Measurements from ENCODE around the gene TGFA. TPM values are rescaled to one million over a fixed set of nuclear protein-coding genes. Genes with fewer than 3 reads are reported as not detected.

Gene TGFA
- total and polyA plus RNA-seq, 2 experiments from 2014 or later: 1.4 to 6.5 TPM

DNA sequence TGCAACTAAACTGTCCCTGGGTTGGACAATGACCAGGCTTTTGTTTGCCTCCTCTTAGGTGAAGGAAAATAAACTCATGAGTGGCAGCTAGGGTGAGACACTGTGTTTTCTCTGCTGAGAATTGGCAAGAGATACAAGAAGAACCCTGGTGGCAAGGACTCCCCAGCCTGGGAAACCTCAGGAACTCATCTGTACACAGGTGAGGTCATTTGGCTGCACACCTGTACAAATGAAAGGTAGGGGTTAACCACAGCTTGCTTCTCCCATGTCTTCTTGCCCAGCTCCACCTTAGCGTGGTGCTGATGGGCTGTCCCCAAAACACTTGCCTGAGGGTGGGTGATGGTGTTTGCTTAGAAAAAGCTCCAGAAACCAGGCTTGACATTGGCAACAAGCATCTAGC lies 154.6 kb downstream of the TGFA start:
- ATAC-seq: no peak
- Mint-ChIP-seq H3K36me3 (ENCODE audit: low read depth) (no peaks in the 10 kb centered on the region), H3K27me3 (ENCODE audit: insufficient read depth, low read depth, poor library complexity) (peaks cover 13% of the 10 kb centered on the region)

More for the DNA sequence above, 154.6 kb downstream of the TGFA start:
- Histone ChIP-seq H3K27ac (ENCODE audit: low read depth) (no peak overlapping the region), H4K20me1 (replicated peaks; ENCODE audit: insufficient read depth) (no peaks in the 10 kb centered on the region), H2AFZ (no peak overlapping the region), H3K4me3 (no peak overlapping the region), H3K36me3 (ENCODE audit: insufficient read depth) (no peaks in the 10 kb centered on the region), H3K27me3 (ENCODE audit: insufficient read depth) (peaks cover 17% of the 10 kb centered on the region; the same call in 1 of the 2 replicates), H3K9me2 (ENCODE audit: insufficient read depth) (peaks cover 4% of the 10 kb centered on the region), H3K4me1 (ENCODE audit: insufficient read depth) (no peaks in the 10 kb centered on the region), H3K4me2 (no peak overlapping the region), H3F3A (replicated peaks; ENCODE audit: low read depth) (no peaks in the 10 kb centered on the region), H3K79me2 (replicated peaks; ENCODE audit: insufficient read depth) (no peaks in the 10 kb centered on the region)
- Mint-ChIP-seq H3K4me1 (peaks cover 3% of the 10 kb centered on the region; the same call in 1 of the 3 replicates), H3K27ac (no peak overlapping the region), H3K9me3 (no peaks in the 10 kb centered on the region; the same call in 2 of the 3 replicates), H3K4me3 (no peak overlapping the region)
- DNase-seq (ENCODE audit: low spot score): no peak
- TF ChIP-seq EZH2phosphoT487 (IDR thresholded peaks at IDR 0.05; ENCODE audit: unreplicated experiment) (no peak), ZNF331 (CRISPR knock-in tag; IDR thresholded peaks at IDR 0.05; ENCODE audit: low read depth) (no peak)

Other genes with a start within 250 kb of the TGFA start
- 138 and 223 TPM in 2 replicates for gene ADD2, start 214.4 kb upstream of the TGFA start, total RNA-seq (2014; rRNA removed; shearing (Covaris generic))
- gene ADD2, start 214.4 kb upstream of the TGFA start, polyA plus RNA-seq (2016; fragmentation: Nextera tagmentation; extraction: Ambion mirVana): 34.6 and 40.2 TPM in 2 replicates
- not detected in 2 replicates for gene FIGLA, start 236.8 kb upstream of the TGFA start, total RNA-seq (2014; rRNA removed; shearing (Covaris generic))
- gene FIGLA, start 236.8 kb upstream of the TGFA start, polyA plus RNA-seq (2016; fragmentation: Nextera tagmentation; extraction: Ambion mirVana): not detected in 2 replicates